Body of pancreas (tissue), 4 donors: ENCODE measurements around the gene PAPPA. TPM values are rescaled to one million over a fixed set of nuclear protein-coding genes. Genes with fewer than 3 reads are reported as not detected.

Experiments
- ATAC-seq: fragments of 150-250 bp; one replicate; pipeline ENCODE4 v1.9.1; 2016
- DNase-seq, 4 donors: peaks; one replicate each; pipeline ENCODE4 v3.0.0-alpha.2; 2019
- H3K27ac ChIP-seq, 4 donors: fragments of 200-600 bp; sonication (generic); 1 replicate in 3 of 4; 2 replicates in 1 of 4; pipeline versions ENCODE4 v1.5.1 to v1.6.1; 2016 to 2019; ENCODE audit warnings: mild to moderate bottlenecking in 1 of 4, mixed read lengths in 1 of 4, moderate library complexity in 1 of 4
- H3K27me3 ChIP-seq, 2 donors: fragments of 200-600 bp; sonication (generic); one replicate each; pipeline ENCODE4 v1.6.0; 2016; ENCODE audit warnings: mild to moderate bottlenecking in 1 of 2
- H3K36me3 ChIP-seq, 2 donors: fragments of 200-600 bp; sonication (generic); replicated peaks in 1 of 2; 2 replicates each; pipeline ENCODE4 v1.5.1; 2016; ENCODE audit warnings: low read depth in 2 of 2; ENCODE audit not compliant: insufficient read depth in 1 of 2
- H3K4me1 ChIP-seq: fragments of 200-600 bp; sonication (generic); one replicate; pipeline ENCODE4 v1.6.0; 2016
- H3K4me3 ChIP-seq, 2 donors: fragments of 200-600 bp; sonication (generic); 1 replicate in 1 of 2; 2 replicates in 1 of 2; pipeline ENCODE4 v1.5.1; 2016 to 2019
- H3K9me3 ChIP-seq, 3 donors: fragments of 200-600 bp; sonication (generic); 1 replicate in 2 of 3; 2 replicates in 1 of 3; pipeline ENCODE4 v1.5.1; 2016
- POLR2A ChIP-seq, 3 donors: fragments of 450-650 bp; IDR thresholded peaks; one replicate each; pipeline ENCODE4 v1.6.1; 2016; ENCODE audit warnings: antibody characterized with exemption in 3 of 3, mild to moderate bottlenecking in 2 of 3
- WGBS, 2 donors: methylation state at CpG; one replicate each; pipeline ENCODE4 v1.1.5; 2017; 5-methylcytosine and 5-hydroxymethylcytosine counted together
- intact Hi-C: fragments of 100-400 bp; cut with DNase I; formaldehyde crosslinking; loops from one replicate; pipeline ENCODE4 v1.15.1; 2023
- total RNA-seq, 2 donors: library from RNA; depleted of rRNA; stranded (reverse); fragments of >200 nt; gene quantifications; one replicate each; pipeline ENCODE4 v1.1.0, GENCODE V29; 2016
- TF ChIP-seq, protein P1 (sequence below), 7 experiments: fragments of 450-650 bp in 4 of 7; fragments of 200-600 bp in 3 of 7; sonication (generic) in 3 of 7; IDR thresholded peaks; one replicate each; pipeline ENCODE4 v1.5.1; 2016 to 2019; ENCODE audit warnings: antibody characterized with exemption in 7 of 7

PAPPA gene
- total RNA-seq, 2 donors from 2014 or later, result 1.0 to 2.0 TPM

DNA sequence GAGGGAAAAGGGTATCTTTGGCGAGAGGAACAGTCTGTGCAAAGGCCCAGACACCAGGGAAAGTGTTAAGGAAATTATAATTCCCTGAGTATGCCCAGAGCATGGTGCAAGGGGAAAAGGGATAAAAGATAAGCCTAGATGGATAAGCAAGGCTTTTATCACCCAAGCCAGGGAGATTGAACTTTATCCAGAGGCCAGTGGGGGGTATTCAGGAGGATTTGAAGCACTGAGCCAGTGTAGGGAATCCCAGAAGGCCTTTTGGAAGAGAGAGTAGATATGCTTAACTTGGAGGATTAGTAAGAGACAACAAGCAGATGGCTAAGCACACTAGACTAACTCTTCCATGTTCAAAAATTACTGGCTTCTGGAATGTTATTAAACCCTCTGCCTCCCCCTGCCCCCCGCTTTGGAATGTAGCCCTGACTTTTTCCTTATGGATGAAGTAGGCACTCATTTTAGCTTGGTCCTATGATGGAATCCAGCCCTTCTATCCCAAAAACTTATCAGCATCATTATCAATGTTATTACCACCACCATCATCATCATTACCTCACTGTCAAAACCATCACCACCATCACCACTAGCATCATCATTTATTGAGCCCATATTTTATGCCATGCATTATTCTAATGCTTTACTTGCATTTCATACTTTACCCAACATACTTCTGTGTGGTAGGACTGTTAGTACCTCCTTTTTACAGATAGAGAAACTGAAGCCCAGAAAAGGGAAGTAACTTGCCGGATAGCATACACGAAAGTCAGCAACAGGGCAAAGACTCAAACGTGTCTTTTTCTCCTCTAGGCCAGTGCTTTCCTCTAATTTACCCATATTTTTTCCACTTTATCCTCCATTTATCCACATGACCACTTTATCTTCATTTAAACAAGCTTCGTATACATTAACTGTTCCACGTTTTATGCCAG is 237.0 kb downstream of the PAPPA start:
- no peaks in the 10 kb centered on the region for H3K27me3 ChIP-seq
- intact Hi-C loops, result no loop called here
- DNase-seq (no peak), ATAC-seq (no peak)
- no peaks in the 10 kb centered on the region for H3K36me3 ChIP-seq
- no peak overlapping the region for H3K4me3 ChIP-seq
- WGBS, 2 donors, result 77 to 88% methylated on average over 7 of the region's 7 CpGs
- TF ChIP-seq, protein P1, sequence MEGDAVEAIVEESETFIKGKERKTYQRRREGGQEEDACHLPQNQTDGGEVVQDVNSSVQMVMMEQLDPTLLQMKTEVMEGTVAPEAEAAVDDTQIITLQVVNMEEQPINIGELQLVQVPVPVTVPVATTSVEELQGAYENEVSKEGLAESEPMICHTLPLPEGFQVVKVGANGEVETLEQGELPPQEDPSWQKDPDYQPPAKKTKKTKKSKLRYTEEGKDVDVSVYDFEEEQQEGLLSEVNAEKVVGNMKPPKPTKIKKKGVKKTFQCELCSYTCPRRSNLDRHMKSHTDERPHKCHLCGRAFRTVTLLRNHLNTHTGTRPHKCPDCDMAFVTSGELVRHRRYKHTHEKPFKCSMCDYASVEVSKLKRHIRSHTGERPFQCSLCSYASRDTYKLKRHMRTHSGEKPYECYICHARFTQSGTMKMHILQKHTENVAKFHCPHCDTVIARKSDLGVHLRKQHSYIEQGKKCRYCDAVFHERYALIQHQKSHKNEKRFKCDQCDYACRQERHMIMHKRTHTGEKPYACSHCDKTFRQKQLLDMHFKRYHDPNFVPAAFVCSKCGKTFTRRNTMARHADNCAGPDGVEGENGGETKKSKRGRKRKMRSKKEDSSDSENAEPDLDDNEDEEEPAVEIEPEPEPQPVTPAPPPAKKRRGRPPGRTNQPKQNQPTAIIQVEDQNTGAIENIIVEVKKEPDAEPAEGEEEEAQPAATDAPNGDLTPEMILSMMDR (IDR thresholded peaks at IDR 0.05), result no peak
- TF ChIP-seq POLR2A (IDR thresholded peaks at IDR 0.05), result no peak
- no peaks in the 10 kb centered on the region for H3K4me1 ChIP-seq
- H3K27ac ChIP-seq, result no peak overlapping the region
- no peaks in the 10 kb centered on the region for H3K9me3 ChIP-seq

DNA sequence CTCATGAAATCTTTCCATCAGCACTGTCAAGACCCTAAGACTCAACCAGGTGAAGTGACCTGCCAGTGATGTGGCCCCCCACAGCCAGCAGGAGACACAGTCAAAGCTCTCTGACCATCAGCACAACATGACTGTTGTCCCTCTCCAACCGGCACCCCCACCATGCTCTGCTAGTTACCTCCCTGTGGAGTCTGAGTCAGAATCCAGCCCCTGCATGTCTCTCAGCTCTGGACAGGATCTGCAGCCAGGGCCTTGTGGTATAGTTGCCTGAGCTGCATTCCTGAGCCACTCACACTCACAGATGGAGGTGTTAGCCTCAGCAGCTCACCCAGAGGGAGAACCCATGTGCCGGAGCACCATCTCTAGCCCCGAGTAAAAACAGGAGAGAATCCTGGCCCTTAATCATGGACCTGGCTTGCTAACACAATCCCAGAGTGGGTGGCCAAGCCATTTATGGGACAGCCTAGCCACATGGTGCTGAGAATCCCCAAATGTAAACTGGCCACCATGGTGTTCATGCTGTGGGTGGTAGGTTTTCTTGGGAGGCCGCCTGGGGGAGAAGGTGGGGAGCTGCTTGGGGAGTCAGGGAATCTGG is 237.8 kb downstream of the PAPPA start:
- Histone ChIP-seq H3K36me3 (no peaks in the 10 kb centered on the region), H3K4me3 (no peak overlapping the region), H3K27ac (no peak overlapping the region), H3K4me1 (no peaks in the 10 kb centered on the region), H3K9me3 (no peaks in the 10 kb centered on the region), H3K27me3 (no peaks in the 10 kb centered on the region)
- no peak for DNase-seq
- WGBS, 2 donors, result 91 to 100% methylated on average over 3 to 4 of the region's 4 CpGs
- no peak for ATAC-seq
- intact Hi-C loops, result no loop called here
- TF ChIP-seq, protein P1 (IDR thresholded peaks at IDR 0.05), result no peak
- TF ChIP-seq POLR2A (IDR thresholded peaks at IDR 0.05), result no peak

DNA sequence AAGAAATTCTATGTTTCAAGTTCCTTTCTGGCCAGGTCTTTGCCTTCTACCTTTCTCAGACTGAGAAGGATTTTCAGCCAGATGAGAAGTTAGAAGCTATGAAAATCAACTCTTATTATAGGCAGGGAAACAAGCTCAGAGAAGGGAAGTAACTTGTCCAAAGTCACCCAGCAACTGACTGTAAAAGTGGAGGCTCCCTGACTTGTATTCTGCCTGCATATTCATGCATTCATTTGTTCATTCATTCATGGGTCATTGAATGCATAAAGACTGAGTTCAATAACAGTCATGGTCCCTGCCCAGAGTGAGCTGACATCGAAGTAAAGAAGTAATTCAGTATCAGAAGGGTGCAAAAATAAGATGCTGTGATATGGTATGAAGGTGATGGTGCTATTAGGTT is 239.6 kb downstream of the PAPPA start:
- Histone ChIP-seq H3K27me3 (no peaks in the 10 kb centered on the region), H3K4me3 (no peak overlapping the region), H3K36me3 (no peaks in the 10 kb centered on the region), H3K4me1 (no peaks in the 10 kb centered on the region), H3K9me3 (no peaks in the 10 kb centered on the region), H3K27ac (no peak overlapping the region)
- 97 to 100% methylated on average over 1 of the region's 1 CpG for WGBS, 2 donors
- no peak for ATAC-seq
- DNase-seq, result no peak
- intact Hi-C loops, result no loop called here
- no peak for TF ChIP-seq POLR2A (IDR thresholded peaks at IDR 0.05)
- TF ChIP-seq, protein P1 (IDR thresholded peaks at IDR 0.05), result no peak

DNA sequence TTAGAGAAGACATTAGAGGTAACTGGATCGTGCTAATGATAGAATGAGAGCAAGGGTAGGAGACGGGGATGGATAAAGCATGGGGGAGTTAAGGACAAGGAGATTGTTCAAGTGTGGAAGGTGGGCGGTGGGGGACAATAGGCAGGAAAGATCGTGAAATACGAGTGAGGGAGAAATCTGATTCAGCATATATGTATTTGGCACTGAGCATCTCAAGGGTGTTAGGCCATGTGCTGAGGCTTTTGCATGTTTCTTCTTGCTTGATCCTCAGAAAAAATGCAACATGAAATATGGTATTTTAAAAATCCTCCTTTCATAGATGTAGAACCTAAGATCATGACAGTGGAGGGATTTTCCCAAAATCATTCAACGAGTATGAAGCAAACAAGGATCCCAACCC is 240.5 kb downstream of the PAPPA start:
- 90 to 95% methylated on average over 6 of the region's 6 CpGs for WGBS, 2 donors
- no peak for DNase-seq
- TF ChIP-seq, protein P1 (IDR thresholded peaks at IDR 0.05), result no peak
- no peak for TF ChIP-seq POLR2A (IDR thresholded peaks at IDR 0.05)
- Histone ChIP-seq H3K9me3 (no peaks in the 10 kb centered on the region), H3K36me3 (no peaks in the 10 kb centered on the region), H3K27me3 (no peaks in the 10 kb centered on the region), H3K4me1 (no peaks in the 10 kb centered on the region), H3K27ac (no peak overlapping the region), H3K4me3 (no peak overlapping the region)
- intact Hi-C loops, result no loop called here
- no peak for ATAC-seq
